ENCODE data around the gene ZBED4. TPM values are rescaled to one million over a fixed set of nuclear protein-coding genes. Genes with fewer than 3 reads are reported as not detected.

ZBED4 gene
- total RNA-seq, 1 experiment from 2014 or later, result 23.0 TPM

- no peaks in the 10 kb centered on the region for H3K27me3 ChIP-seq (ENCODE audit: insufficient read depth, low read length)
- no peak overlapping the region for H3K9ac ChIP-seq (ENCODE audit: extremely low read depth, insufficient read length, low read length)
- Mint-ChIP-seq H3K27ac (no peak overlapping the region), H3K27me3 (ENCODE audit: low read depth) (no peaks in the 10 kb centered on the region), H3K4me1 (peaks cover 8 to 9% of the 10 kb centered on the region in 2 experiments), H3K9me3 (peaks cover 19 to 28% of the 10 kb centered on the region in 2 experiments), H3K36me3 (ENCODE audit: insufficient read depth in 1 of 3, low read depth in 3 of 3) (peaks cover 36 to 57% (median 40%) of the 10 kb centered on the region in 3 experiments), H3K4me3 (no peak overlapping the region)
- H3K56ac ChIP-seq (ENCODE audit: insufficient read length, low read depth, low read length), result no peak overlapping the region
- H4K8ac ChIP-seq (replicated peaks; ENCODE audit: insufficient read length, low read depth, low read length), result no peak overlapping the region
- H2BK12ac ChIP-seq (ENCODE audit: insufficient read length, low read depth, low read length), result no peak overlapping the region
- no peak overlapping the region for H3K18ac ChIP-seq (ENCODE audit: insufficient read length, low read depth, low read length)
- H3K4me1 ChIP-seq (ENCODE audit: insufficient read depth, low read length), result no peaks in the 10 kb centered on the region; the same call in 1 of the 2 replicates
- DNase-seq, result no peak
- no peak overlapping the region for H2AK5ac ChIP-seq (ENCODE audit: insufficient read length, low read length)
- H2BK15ac ChIP-seq (ENCODE audit: low read depth, low read length), result no peak overlapping the region
- no peaks in the 10 kb centered on the region for H3K9me3 ChIP-seq (ENCODE audit: control insufficient read depth, low read depth, low read length)
- H3T11ph ChIP-seq (ENCODE audit: low read length), result no peak overlapping the region
- no peak overlapping the region for H3K4ac ChIP-seq (ENCODE audit: low read depth, low read length)
- peaks cover 4% of the 10 kb centered on the region; the same call in 1 of the 2 replicates for H3K79me2 ChIP-seq (ENCODE audit: insufficient read depth, low read length)
- H2BK120ac ChIP-seq (ENCODE audit: low read depth, low read length, poor library complexity, severe bottlenecking), result no peak overlapping the region
- H3K23me2 ChIP-seq (ENCODE audit: insufficient read length, low read depth, low read length, poor library complexity, severe bottlenecking), result no peaks in the 10 kb centered on the region
- H2BK20ac ChIP-seq (ENCODE audit: low read depth, low read length, poor library complexity, severe bottlenecking), result no peak overlapping the region
- H2AFZ ChIP-seq (ENCODE audit: low read length), result no peak overlapping the region
- H3K79me1 ChIP-seq (ENCODE audit: insufficient read depth, low read depth, low read length, poor library complexity, severe bottlenecking), result peaks cover 11% of the 10 kb centered on the region
- peaks cover 2% of the 10 kb centered on the region for H4K20me1 ChIP-seq (ENCODE audit: control insufficient read depth, insufficient read depth, insufficient read length)
- H3K4me2 ChIP-seq (ENCODE audit: insufficient read depth, insufficient read length, low read length), result no peak overlapping the region
- H2BK5ac ChIP-seq (ENCODE audit: insufficient read length, low read length), result no peak overlapping the region
- no CpG with 5 or more reads among the region's 7 CpGs for WGBS (ENCODE audit: extremely low coverage, insufficient read length, low lambda C conversion rate)
- no peak overlapping the region for H3K27ac ChIP-seq (ENCODE audit: insufficient read length, low read depth, low read length)
- no peak overlapping the region for H3K14ac ChIP-seq (ENCODE audit: insufficient read depth, low read length)
- no peak overlapping the region for H4K5ac ChIP-seq (ENCODE audit: insufficient read length, low read depth, low read length)
- no peak overlapping the region for H4K91ac ChIP-seq (ENCODE audit: insufficient read length, low read depth, low read length)
- TF ChIP-seq CTCF (conservative IDR thresholded peaks at IDR 0.05), result no peak
- H3K23ac ChIP-seq (ENCODE audit: insufficient read length, low read depth, low read length), result no peak overlapping the region
These were observed 24.0 kb downstream of the ZBED4 start for GRCh38 chr22:49877642-49878041.

Measured in H9 (cell line).